ENCODE data around the gene CDK14. TPM values are rescaled to one million over a fixed set of nuclear protein-coding genes. Genes with fewer than 3 reads are reported as not detected.

Gene CDK14
- total RNA-seq, 4 donors from 2014 or later, result 22.2 to 36.3 (median 28.6) TPM

- 91 to 93% methylated on average over 5 of the region's 5 CpGs for WGBS, 2 donors
- H3K36me3 ChIP-seq, result no peaks in the 10 kb centered on the region
Measured at GRCh38 chr7:91068136-91068795, 472.1 kb downstream of the CDK14 start.

GRCh38 chr7:91069146-91069545 is 473.0 kb downstream of the CDK14 start:
- no peaks in the 10 kb centered on the region for H3K4me1 ChIP-seq
- H3K27ac ChIP-seq, result no peak overlapping the region
- H3K9me3 ChIP-seq, result no peaks in the 10 kb centered on the region
- WGBS, 2 donors, result 96 to 99% methylated on average over 4 of the region's 4 CpGs
- no peak overlapping the region for H3K4me3 ChIP-seq
- H3K27me3 ChIP-seq, result no peaks in the 10 kb centered on the region
- DNase-seq (ENCODE audit: low spot score in 2 of 2), result no peak
- H3K36me3 ChIP-seq, result no peaks in the 10 kb centered on the region
- TF ChIP-seq EP300 (IDR thresholded peaks at IDR 0.05) (no peak), CTCF (IDR thresholded peaks at IDR 0.05) (no peak), POLR2A (IDR thresholded peaks at IDR 0.05) (no peak)

More at GRCh38 chr7:91068136-91068795, 472.1 kb downstream of the CDK14 start:
- no peaks in the 10 kb centered on the region for H3K27me3 ChIP-seq
- H3K4me1 ChIP-seq, result no peaks in the 10 kb centered on the region
- no peak overlapping the region for H3K27ac ChIP-seq
- H3K9me3 ChIP-seq, result no peaks in the 10 kb centered on the region
- no peak overlapping the region for H3K4me3 ChIP-seq
- no peak for DNase-seq (ENCODE audit: low spot score in 2 of 2)
- TF ChIP-seq POLR2A (IDR thresholded peaks at IDR 0.05), result no peak
- no peak for TF ChIP-seq EP300 (IDR thresholded peaks at IDR 0.05)
- TF ChIP-seq CTCF (IDR thresholded peaks at IDR 0.05), result no peak

- no peak overlapping the region for H3K4me3 ChIP-seq
- TF ChIP-seq CTCF (IDR thresholded peaks at IDR 0.05), result no peak
- TF ChIP-seq POLR2A (IDR thresholded peaks at IDR 0.05), result no peak
- TF ChIP-seq EP300 (IDR thresholded peaks at IDR 0.05), result no peak
- no peaks in the 10 kb centered on the region for H3K27me3 ChIP-seq
- H3K27ac ChIP-seq, result peak overlapping the region in 1 of 4 donors; percentile 53
- no peaks in the 10 kb centered on the region for H3K36me3 ChIP-seq
- 46 to 51% methylated on average over 3 of the region's 3 CpGs for WGBS, 2 donors
- no peak for DNase-seq (ENCODE audit: low spot score in 2 of 2)
- peaks cover 0 to 55% (median 9%) of the 10 kb centered on the region in 4 donors for H3K4me1 ChIP-seq
- no peaks in the 10 kb centered on the region for H3K9me3 ChIP-seq
Measured at GRCh38 chr7:91079487-91079886, 483.4 kb downstream of the CDK14 start.

- Histone ChIP-seq H3K9me3 (no peaks in the 10 kb centered on the region), H3K27ac (no peak overlapping the region), H3K4me3 (no peak overlapping the region), H3K4me1 (peaks cover 0 to 56% (median 9%) of the 10 kb centered on the region in 4 donors), H3K36me3 (no peaks in the 10 kb centered on the region), H3K27me3 (no peaks in the 10 kb centered on the region)
- TF ChIP-seq POLR2A (IDR thresholded peaks at IDR 0.05) (no peak), EP300 (IDR thresholded peaks at IDR 0.05) (no peak), CTCF (IDR thresholded peaks at IDR 0.05) (no peak)
- WGBS, 2 donors, result 79% methylated on average over 3 of the region's 3 CpGs
- DNase-seq (ENCODE audit: low spot score in 2 of 2), result no peak
Measured at GRCh38 chr7:91080351-91080750, 484.2 kb downstream of the CDK14 start.

- WGBS, 2 donors, result 7 to 11% methylated on average over 3 of the region's 3 CpGs
- TF ChIP-seq EP300 (IDR thresholded peaks at IDR 0.05), result peak in 1 of 2 donors; percentile 29
- TF ChIP-seq POLR2A (IDR thresholded peaks at IDR 0.05), result no peak
- Histone ChIP-seq H3K4me1 (peaks cover 0 to 56% (median 9%) of the 10 kb centered on the region in 4 donors), H3K4me3 (no peak overlapping the region), H3K36me3 (no peaks in the 10 kb centered on the region), H3K9me3 (no peaks in the 10 kb centered on the region), H3K27ac (peak overlapping the region in 3 of 4 donors; percentile 37 to 72 (median 48)), H3K27me3 (no peaks in the 10 kb centered on the region)
- no peak for DNase-seq (ENCODE audit: low spot score in 2 of 2)
Measured at GRCh38 chr7:91082038-91082437, 485.9 kb downstream of the CDK14 start.
